Stimulated activated effector memory CD8-positive, alpha-beta T cell treated with anti-CD3 and anti-CD28 coated beads, Interleukin-12 subunit alpha, Interleukin-12 subunit beta, amount 100 ng/mL, for 72 hours (primary cell): ENCODE measurements around the gene ATP5F1E.
A peak's percentile ranks its signal among the peaks of the same experiment; 100 is the strongest.
"Not testable (repeated sequence)": the region's sequence is repeated elsewhere in the genome, so short reads cannot be mapped to it uniquely, and the experiment has no call there.

Experiments used
- ATAC-seq: fragments of 150-1000 bp; cut with Tn5 transposase; 2 replicates; pipeline ENCODE4 v1.10.0; 2021
- DNase-seq, 2 donors: peaks; one replicate each; pipeline ENCODE4 v3.0.0; 2021 to 2022; ENCODE audit warnings: low spot score in 2 of 2
- H3K27ac Mint-ChIP-seq: one replicate; pipeline ENCODE4 v1.8.0; 2022; ENCODE audit warnings: mild to moderate bottlenecking, mixed read lengths
- H3K36me3 Mint-ChIP-seq: one replicate; pipeline ENCODE4 v1.8.0; 2022; ENCODE audit warnings: mild to moderate bottlenecking, mixed read lengths
- H3K4me1 Mint-ChIP-seq: one replicate; pipeline ENCODE4 v1.8.0; 2022; ENCODE audit warnings: mixed read lengths
- H3K4me3 Mint-ChIP-seq: one replicate; pipeline ENCODE4 v1.8.0; 2022; ENCODE audit warnings: mild to moderate bottlenecking, mixed read lengths
- H3K9me3 Mint-ChIP-seq: one replicate; pipeline ENCODE4 v1.8.0; 2022; ENCODE audit warnings: mixed read lengths

Gene ATP5F1E

DNA sequence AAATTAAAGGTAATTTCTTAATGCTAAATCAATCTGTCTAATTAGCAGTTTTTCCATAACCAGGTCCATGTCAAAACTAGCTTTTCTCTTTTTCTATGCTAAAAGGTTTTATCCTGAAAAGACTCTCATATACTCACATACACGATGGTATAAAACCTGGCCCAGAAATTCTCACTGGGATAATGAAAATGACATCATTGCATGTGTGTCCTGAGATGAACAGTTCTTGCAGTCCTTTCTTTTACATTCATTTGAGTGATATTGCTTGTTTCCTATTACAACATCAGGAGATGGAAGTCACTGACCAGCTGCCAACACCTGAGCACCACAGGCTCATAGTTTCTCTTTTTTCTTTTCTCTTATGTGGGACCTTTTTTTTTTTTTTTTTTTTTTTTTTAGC, 18.3 kb upstream of the ATP5F1E start:
- DNase-seq: no peak
- no peak overlapping the region for H3K4me3 Mint-ChIP-seq
- H3K9me3 Mint-ChIP-seq: no peaks in the 10 kb centered on the region
- H3K36me3 Mint-ChIP-seq: peaks cover 6% of the 10 kb centered on the region
- no peak for ATAC-seq
- peaks cover 10% of the 10 kb centered on the region for H3K4me1 Mint-ChIP-seq
- no peak overlapping the region for H3K27ac Mint-ChIP-seq

DNA sequence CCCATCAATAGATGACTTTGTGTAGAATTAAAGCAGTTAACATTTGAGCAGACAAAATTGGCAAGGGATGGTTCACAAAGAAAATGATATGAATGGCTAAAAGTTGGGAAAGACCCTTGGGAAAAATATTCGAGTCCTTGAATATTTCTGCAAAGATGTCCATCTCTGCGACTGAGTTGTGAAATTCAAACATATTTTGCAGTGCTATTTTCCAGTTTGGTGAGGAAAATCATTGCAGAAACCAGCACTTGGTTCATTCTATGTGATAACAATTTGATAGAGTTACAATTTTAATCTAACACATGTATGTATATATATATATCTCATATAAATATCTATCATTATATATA, 16.5 kb upstream of the ATP5F1E start:
- H3K4me3 Mint-ChIP-seq: no peak overlapping the region
- no peak overlapping the region for H3K27ac Mint-ChIP-seq
- H3K4me1 Mint-ChIP-seq: peaks cover 16% of the 10 kb centered on the region
- ATAC-seq: no peak
- peaks cover 7% of the 10 kb centered on the region for H3K36me3 Mint-ChIP-seq
- H3K9me3 Mint-ChIP-seq: no peaks in the 10 kb centered on the region
- no peak for DNase-seq

- no peaks in the 10 kb centered on the region for H3K9me3 Mint-ChIP-seq
- H3K36me3 Mint-ChIP-seq: peaks cover 12% of the 10 kb centered on the region
- peaks cover 22% of the 10 kb centered on the region for H3K4me1 Mint-ChIP-seq
- no peak overlapping the region for H3K4me3 Mint-ChIP-seq
- DNase-seq (peak in 1 of 2 donors; percentile 52), ATAC-seq (peak; percentile 83)
- no peak overlapping the region for H3K27ac Mint-ChIP-seq
Measured at GRCh38 chr20:59047938-59048680, 16.0 kb upstream of the ATP5F1E start.

GRCh38 chr20:59046862-59047261, 14.7 kb upstream of the ATP5F1E start:
- peaks cover 22% of the 10 kb centered on the region for H3K4me1 Mint-ChIP-seq
- no peak for ATAC-seq
- no peak for DNase-seq
- no peak overlapping the region for H3K4me3 Mint-ChIP-seq
- H3K36me3 Mint-ChIP-seq: peaks cover 12% of the 10 kb centered on the region
- H3K27ac Mint-ChIP-seq: no peak overlapping the region
- no peaks in the 10 kb centered on the region for H3K9me3 Mint-ChIP-seq

- H3K4me3 Mint-ChIP-seq: no peak overlapping the region
- DNase-seq (peak in 1 of 2 donors; percentile 41), ATAC-seq (no peak)
- no peaks in the 10 kb centered on the region for H3K9me3 Mint-ChIP-seq
- peaks cover 28% of the 10 kb centered on the region for H3K36me3 Mint-ChIP-seq
- H3K4me1 Mint-ChIP-seq: peaks cover 40% of the 10 kb centered on the region
- H3K27ac Mint-ChIP-seq: no peak overlapping the region
Measured at GRCh38 chr20:59044796-59045195, 12.7 kb upstream of the ATP5F1E start.

DNA sequence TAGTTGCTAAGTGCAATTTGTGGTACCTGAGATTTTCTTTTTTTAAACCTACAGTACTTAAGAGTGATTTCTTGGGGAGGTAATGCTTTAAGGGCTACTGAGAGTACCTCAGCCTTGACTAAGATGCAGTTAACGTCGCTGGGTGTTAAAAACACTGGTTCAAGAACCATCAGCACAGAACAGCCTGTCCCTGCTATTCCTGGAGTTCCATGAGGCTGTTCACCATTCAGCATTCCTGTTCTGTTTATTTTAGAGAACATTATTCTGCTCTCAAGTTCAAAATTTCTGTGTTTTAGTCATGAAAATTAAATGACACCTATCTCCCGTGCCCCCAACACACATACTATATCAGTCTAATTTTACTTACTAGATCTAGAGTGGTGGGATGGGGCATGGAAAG, 12.2 kb upstream of the ATP5F1E start:
- H3K36me3 Mint-ChIP-seq: peaks cover 31% of the 10 kb centered on the region
- H3K9me3 Mint-ChIP-seq: no peaks in the 10 kb centered on the region
- H3K4me1 Mint-ChIP-seq: peaks cover 43% of the 10 kb centered on the region
- peak overlapping the region; percentile 93 for H3K27ac Mint-ChIP-seq
- DNase-seq (peak in 1 of 2 donors; percentile 38), ATAC-seq (no peak)
- H3K4me3 Mint-ChIP-seq: no peak overlapping the region

- peaks cover 49% of the 10 kb centered on the region for H3K4me1 Mint-ChIP-seq
- DNase-seq (peak in 1 of 2 donors; percentile 49), ATAC-seq (no peak)
- peaks cover 37% of the 10 kb centered on the region for H3K36me3 Mint-ChIP-seq
- H3K4me3 Mint-ChIP-seq: peak overlapping the region; percentile 71
- H3K9me3 Mint-ChIP-seq: no peaks in the 10 kb centered on the region
- H3K27ac Mint-ChIP-seq: peak overlapping the region; percentile 93
Measured at GRCh38 chr20:59043698-59044097, 11.6 kb upstream of the ATP5F1E start.

GRCh38 chr20:59042796-59043631, 10.9 kb upstream of the ATP5F1E start:
- Mint-ChIP-seq H3K4me3 (peak overlapping the region; percentile 71), H3K9me3 (no peaks in the 10 kb centered on the region), H3K4me1 (peaks cover 45% of the 10 kb centered on the region), H3K27ac (peak overlapping the region; percentile 93), H3K36me3 (peaks cover 44% of the 10 kb centered on the region)
- ATAC-seq (peak; percentile 97), DNase-seq (peak; percentile 96 to 97)

GRCh38 chr20:59042151-59042795, 10.1 kb upstream of the ATP5F1E start, which contains the start of gene PRELID3B:
PRELID3B (minus strand) TSS chr20:59042786; CDS start chr20:59042730, 56 bp downstream.
- Mint-ChIP-seq H3K36me3 (peaks cover 52% of the 10 kb centered on the region), H3K4me3 (peak within 1 kb of the TSS; percentile 71), H3K27ac (peak within 1 kb of the TSS; percentile 93), H3K9me3 (no peaks in the 10 kb centered on the region), H3K4me1 (peaks cover 44% of the 10 kb centered on the region)
- ATAC-seq (peak; percentile 57), DNase-seq (peak in 1 of 2 donors; percentile 76)

DNA sequence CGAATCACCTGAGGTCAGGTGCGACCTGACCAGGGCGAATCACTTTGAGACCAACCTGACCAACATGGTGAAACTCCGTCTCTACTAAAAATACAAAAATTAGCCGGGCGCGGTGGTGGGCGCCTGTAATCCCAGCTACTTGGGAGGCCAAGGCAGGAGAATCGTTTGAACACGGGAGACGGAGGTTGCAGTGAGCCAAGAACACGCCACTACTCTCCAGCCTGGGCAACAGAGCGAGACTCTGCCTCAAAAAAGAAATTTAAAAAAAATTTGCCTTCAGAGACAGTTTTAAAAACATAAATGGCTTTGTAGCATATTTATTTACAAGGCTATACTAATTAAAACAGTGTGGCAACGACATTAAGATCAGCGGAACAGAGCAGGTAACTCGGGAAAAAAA, 9.4 kb upstream of the ATP5F1E start:
- Mint-ChIP-seq H3K4me1 (peaks cover 51% of the 10 kb centered on the region), H3K36me3 (peaks cover 59% of the 10 kb centered on the region), H3K27ac (peak overlapping the region; percentile 80), H3K4me3 (peak overlapping the region; percentile 71)
- ATAC-seq, H3K9me3 Mint-ChIP-seq: not testable (repeated sequence)
- peak in 1 of 2 donors; percentile 40 for DNase-seq

DNA sequence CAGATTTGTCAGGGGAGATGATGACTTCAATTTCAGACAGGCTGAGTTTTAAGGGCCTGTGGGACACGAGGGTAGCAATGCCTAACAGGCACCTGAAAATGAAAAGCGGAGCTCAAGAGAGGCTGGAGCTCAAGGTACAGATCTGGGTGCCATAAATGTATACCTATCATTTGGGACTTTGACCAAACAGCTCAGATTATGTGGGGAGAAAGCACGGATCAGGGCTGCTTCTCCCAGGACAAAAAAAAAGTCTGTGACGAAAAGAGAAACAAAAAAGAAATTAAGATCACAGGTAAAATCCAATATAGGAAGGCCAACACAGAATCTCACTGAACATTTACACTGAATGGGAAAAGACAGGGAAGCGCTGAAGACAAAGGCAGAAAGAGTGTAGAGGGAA, 8.5 kb upstream of the ATP5F1E start:
- peaks cover 68% of the 10 kb centered on the region for H3K36me3 Mint-ChIP-seq
- DNase-seq (peak in 1 of 2 donors; percentile 36), ATAC-seq (no peak)
- H3K4me1 Mint-ChIP-seq: peaks cover 52% of the 10 kb centered on the region
- H3K9me3 Mint-ChIP-seq: no peaks in the 10 kb centered on the region
- H3K27ac Mint-ChIP-seq: peak overlapping the region; percentile 80
- H3K4me3 Mint-ChIP-seq: peak overlapping the region; percentile 71

DNA sequence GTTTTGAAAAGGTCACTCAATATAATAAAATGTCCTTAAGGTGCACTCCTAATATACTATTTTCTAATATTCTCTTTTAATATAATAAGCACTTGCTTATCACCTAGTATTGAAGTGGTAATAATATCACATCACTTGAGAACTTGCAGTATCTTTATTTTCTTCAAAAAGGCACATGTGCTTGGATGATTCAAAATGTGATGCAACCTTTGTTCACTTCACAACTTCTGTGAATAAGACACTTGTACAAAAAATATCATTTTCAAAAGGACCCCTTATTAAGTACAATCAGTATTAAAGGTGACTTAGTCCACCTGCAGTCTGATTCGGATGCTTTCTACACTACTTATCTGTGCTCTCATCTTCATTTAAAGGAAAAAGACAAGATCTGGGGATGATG, 7.1 kb upstream of the ATP5F1E start:
- H3K27ac Mint-ChIP-seq: peak overlapping the region; percentile 80
- no peaks in the 10 kb centered on the region for H3K9me3 Mint-ChIP-seq
- H3K36me3 Mint-ChIP-seq: peaks cover 82% of the 10 kb centered on the region
- ATAC-seq (no peak), DNase-seq (no peak)
- H3K4me1 Mint-ChIP-seq: peaks cover 57% of the 10 kb centered on the region
- peak overlapping the region; percentile 71 for H3K4me3 Mint-ChIP-seq

DNA sequence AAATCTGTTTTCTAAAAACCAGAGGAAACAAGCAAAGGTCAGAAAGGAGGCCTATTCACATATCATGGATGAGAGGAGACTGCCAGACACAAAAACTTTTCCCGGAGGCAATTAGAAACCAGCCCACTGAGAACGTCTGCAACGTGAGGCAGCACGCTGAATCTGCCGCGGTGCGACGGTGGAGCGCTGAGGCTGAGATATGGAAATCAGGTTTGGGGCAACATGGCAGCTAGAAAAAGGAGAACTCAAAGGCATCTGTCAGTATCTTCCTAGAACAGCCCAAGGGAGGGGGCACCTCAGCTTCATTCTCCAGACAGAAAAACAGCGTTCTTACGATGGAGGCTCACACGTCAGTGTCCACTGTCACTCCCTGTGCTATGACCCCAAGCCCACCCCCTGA, 5.3 kb upstream of the ATP5F1E start:
- ATAC-seq (no peak), DNase-seq (peak in 1 of 2 donors; percentile 44)
- peaks cover 51% of the 10 kb centered on the region for H3K4me1 Mint-ChIP-seq
- peak overlapping the region; percentile 11 for H3K27ac Mint-ChIP-seq
- no peaks in the 10 kb centered on the region for H3K9me3 Mint-ChIP-seq
- no peak overlapping the region for H3K4me3 Mint-ChIP-seq
- peaks cover 90% of the 10 kb centered on the region for H3K36me3 Mint-ChIP-seq

DNA sequence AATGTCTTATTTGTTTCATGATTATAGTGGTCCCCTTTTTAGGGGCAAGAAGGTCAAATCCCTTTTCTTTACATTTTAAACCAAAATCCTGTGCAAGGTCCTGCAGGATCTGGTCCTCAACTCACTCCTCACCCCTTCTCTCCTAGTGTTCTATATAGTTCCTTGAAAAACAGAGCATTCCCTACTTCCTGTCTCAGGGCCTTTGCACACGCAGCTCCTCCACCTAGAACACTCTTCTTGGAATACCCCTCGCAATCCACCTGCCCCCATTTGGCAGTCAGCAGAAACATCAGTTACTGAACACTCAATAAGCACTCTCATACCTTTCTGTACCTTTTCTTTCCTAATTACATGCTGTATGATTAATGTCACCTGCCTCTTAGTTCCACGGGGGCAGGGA, 3.2 kb upstream of the ATP5F1E start:
- H3K9me3 Mint-ChIP-seq: no peaks in the 10 kb centered on the region
- DNase-seq (peak in 1 of 2 donors; percentile 42), ATAC-seq (no peak)
- H3K27ac Mint-ChIP-seq: peak overlapping the region; percentile 16
- peaks cover 47% of the 10 kb centered on the region for H3K4me1 Mint-ChIP-seq
- H3K4me3 Mint-ChIP-seq: no peak overlapping the region
- H3K36me3 Mint-ChIP-seq: peaks cover 92% of the 10 kb centered on the region

GRCh38 chr20:59033616-59034165, 1.6 kb upstream of the ATP5F1E start:
- peak in 1 of 2 donors; percentile 39 for DNase-seq
- Mint-ChIP-seq H3K4me1 (peaks cover 47% of the 10 kb centered on the region), H3K4me3 (no peak overlapping the region), H3K27ac (no peak overlapping the region), H3K36me3 (peaks cover 92% of the 10 kb centered on the region), H3K9me3 (no peaks in the 10 kb centered on the region)
- ATAC-seq: no peak
